K562 (cell line): ENCODE measurements around the gene TSEN54. TPM values are rescaled to one million over a fixed set of nuclear protein-coding genes. Genes with fewer than 3 reads are reported as not detected.

Source experiments
- ATAC-seq: fragments of 200-7000 bp; cut with Tn5 transposase; 3 replicates; pipeline ENCODE4 v1.9.1; 2020; ENCODE audit warnings: moderate library complexity
- BruUV-seq: library from RNA; stranded (reverse); fragments of 400-500 nt; replicated peaks from 2 replicates; lab custom pipeline; 2021; lab: Mats Ljungman, UMichigan
- CTCF ChIA-PET: fragments of 300-600 bp; formaldehyde crosslinking; extraction: SDS; loops from one replicate; lab custom pipeline; 2021; ENCODE audit warnings: low intra/inter-chr PET ratio; lab: Yijun Ruan, JAX
- POLR2A ChIA-PET: fragments of 300-600, 350-650 bp; sonication (Branson Sonifier 250); formaldehyde crosslinking; extraction: SDS; loops from one replicate; lab custom pipeline; 2021; ENCODE audit warnings: antibody characterized with exemption, inconsistent platforms; lab: Yijun Ruan, JAX
- DNase-seq, 4 experiments: peaks; one replicate each; pipeline versions ENCODE4 v3.0.0 to v3.0.0-alpha.2; 2011 to 2018; ENCODE audit warnings: low spot score in 3 of 4, mixed read lengths in 3 of 4; ENCODE audit errors: extremely low read depth in 1 of 4
- FAIRE-seq: peaks from 2 replicates; lab custom pipeline; 2011; peaks lifted over from hg19 to GRCh38; lab: Jason Lieb, UNC
- H2AFZ ChIP-seq: 2 replicates; pipeline ENCODE4 v1.6.0; 2011; ENCODE audit warnings: low read depth, low read length, control low read depth, inconsistent platforms
- H3K27ac ChIP-seq: fragments of 200-600 bp; 3 replicates; pipeline ENCODE4 v1.8.0; 2011; ENCODE audit warnings: low read depth, mild to moderate bottlenecking, control low read depth, inconsistent platforms, low read length, moderate library complexity, mixed read lengths; ENCODE audit errors: extremely low read depth
- H3K27me3 ChIP-seq, 2 experiments: fragments of 300-600 bp in 1 of 2; 2 replicates in 1 of 2; 3 replicates in 1 of 2; pipeline versions ENCODE4 v1.6.0 to v1.8.0; 2011; ENCODE audit warnings: inconsistent platforms in 2 of 2, low read length in 2 of 2, mild to moderate bottlenecking in 1 of 2, mixed read lengths in 1 of 2, moderate library complexity in 1 of 2; ENCODE audit not compliant: control insufficient read depth in 2 of 2, insufficient read depth in 2 of 2
- H3K36me3 ChIP-seq: fragments of 300-600 bp; 3 replicates; pipeline ENCODE4 v1.8.0; 2011; ENCODE audit warnings: mild to moderate bottlenecking, low read length, inconsistent platforms; ENCODE audit not compliant: control insufficient read depth, insufficient read depth
- H3K4me1 ChIP-seq, 2 experiments: fragments of 200-600 bp in 1 of 2; replicated peaks in 1 of 2; 2 replicates in 1 of 2; 3 replicates in 1 of 2; pipeline versions ENCODE4 v1.5.1 to v1.8.0; 2011; ENCODE audit warnings: inconsistent platforms in 2 of 2, low read length in 2 of 2, mild to moderate bottlenecking in 1 of 2, mixed read lengths in 1 of 2, moderate library complexity in 1 of 2; ENCODE audit not compliant: control insufficient read depth in 2 of 2, insufficient read depth in 2 of 2
- H3K4me2 ChIP-seq: 2 replicates; pipeline ENCODE4 v1.6.1; 2011; ENCODE audit warnings: low read length, control low read depth, inconsistent platforms, mixed read lengths; ENCODE audit not compliant: insufficient read depth
- H3K4me3 ChIP-seq: fragments of 200-600 bp; sonication (generic), shearing (Covaris generic); 2 replicates; pipeline ENCODE4 v1.5.1; 2016; ENCODE audit warnings: control low read depth, inconsistent platforms
- H3K79me2 ChIP-seq: fragments of 200-600 bp; 3 replicates; pipeline ENCODE4 v1.8.0; 2011; ENCODE audit warnings: low read length, inconsistent platforms; ENCODE audit not compliant: control insufficient read depth, insufficient read depth
- H3K9ac ChIP-seq, 2 experiments: 2 replicates each; pipeline versions ENCODE4 v1.6.0 to v1.6.1; 2011; ENCODE audit warnings: low read depth in 2 of 2, low read length in 2 of 2, control low read depth in 1 of 2, inconsistent platforms in 1 of 2, mild to moderate bottlenecking in 1 of 2, mixed read lengths in 1 of 2; ENCODE audit not compliant: insufficient read depth in 1 of 2
- H3K9me1 ChIP-seq: one replicate; pipeline ENCODE4 v1.6.0; 2011; ENCODE audit warnings: inconsistent platforms, mild to moderate bottlenecking, low read length, moderate library complexity; ENCODE audit not compliant: control insufficient read depth, insufficient read depth
- H3K9me3 ChIP-seq: replicated peaks from 2 replicates; pipeline ENCODE4 v1.5.1; 2011; ENCODE audit warnings: low read depth, low read length, inconsistent platforms; ENCODE audit not compliant: control insufficient read depth, insufficient read depth
- H4K20me1 ChIP-seq: replicated peaks from 2 replicates; pipeline ENCODE4 v1.6.1; 2011; ENCODE audit warnings: low read length, inconsistent platforms, mixed read lengths; ENCODE audit not compliant: control insufficient read depth, insufficient read depth
- BCOR ChIP-seq: fragments of 450-650 bp; IDR thresholded peaks from 2 replicates; pipeline ENCODE4 v1.6.1; 2016
- NFIC ChIP-seq: fragments of 450-650 bp; IDR thresholded peaks from 2 replicates; pipeline ENCODE4 v1.6.1; 2017; ENCODE audit warnings: mild to moderate bottlenecking, inconsistent platforms
- SMARCA5 ChIP-seq: fragments of 450-650 bp; IDR thresholded peaks from 2 replicates; pipeline ENCODE4 v1.6.1; 2016
- ZFP36 ChIP-seq: fragments of 150-350 bp; IDR thresholded peaks from 2 replicates; pipeline ENCODE4 v1.6.1; 2018; ENCODE audit warnings: low read length, low read depth; ENCODE audit not compliant: partially characterized antibody
- ZNF57 ChIP-seq: fragments of 450-650 bp; formaldehyde crosslinking; IDR thresholded peaks from 2 replicates; pipeline ENCODE4 v1.4.0; 2020; ENCODE audit warnings: mild to moderate bottlenecking, moderate library complexity
- WGBS: fragments of 100-300 bp; shearing (Covaris generic); methylation state at CpG from one replicate; pipeline ENCODE4 v1.1.6; 2016; ENCODE audit warnings: low coverage, mixed read lengths; ENCODE audit not compliant: insufficient coverage; ENCODE audit errors: missing lambda C conversion rate; 5-methylcytosine and 5-hydroxymethylcytosine counted together
- in situ Hi-C: fragments of 300-500 bp; cut with MboI; formaldehyde crosslinking; loops from 4 replicates; pipeline ENCODE4 v1.15.0; 2018; ENCODE audit warnings: inconsistent platforms, mixed read lengths
- intact Hi-C: fragments of 100-400 bp; cut with micrococcal nuclease; formaldehyde crosslinking; loops from 2 replicates; pipeline ENCODE4 v1.14.2; 2022
- polyA plus RNA-seq, 8 experiments: library from polyadenylated mRNA; depleted of rRNA in 4 of 8; stranded (reverse) in 5 of 8; unstranded in 3 of 8; fragments of >200 nt; fragmentation: Nextera tagmentation in 2 of 8; fragmentation: Illumina TruSeq in 1 of 8; extraction: Ambion mirVana in 2 of 8; extraction: Trizol in 1 of 8; gene quantifications; 2 replicates each; pipeline versions ENCODE4 v1.2.1 to v1.2.3, GENCODE V29; 2011 to 2014; ENCODE audit warnings: inconsistent platforms in 1 of 8, missing spikeins in 1 of 8
- total RNA-seq, 7 experiments: library from RNA; depleted of rRNA in 6 of 7; stranded (reverse); fragments of >200 nt in 6 of 7; fragmentation: Illumina TruSeq in 2 of 7; extraction: Trizol in 2 of 7; gene quantifications; 2 replicates each; pipeline versions ENCODE4 v1.2.1 to v1.2.3, GENCODE V29; 2011 to 2021; ENCODE audit warnings: low replicate concordance in 1 of 7
- TF ChIP-seq, protein P1 (sequence below): fragments of 450-650 bp; formaldehyde crosslinking; IDR thresholded peaks from 2 replicates; pipeline ENCODE4 v1.4.0; 2022; ENCODE audit warnings: missing genetic modification characterization
- TF ChIP-seq, protein P2 (sequence below): fragments of 200-800 bp; sonication (Bioruptor generic); IDR thresholded peaks from 2 replicates; pipeline ENCODE4 v1.6.1; 2017; ENCODE audit warnings: missing genetic modification characterization, missing compliant biosample characterization

Gene TSEN54
- total and polyA plus RNA-seq, 9 of the 15 experiments (the other 6 are each of a cell fraction or from before 2014, with no cell fraction given) = 5.9 to 64.3 (median 48.9) TPM

DNA sequence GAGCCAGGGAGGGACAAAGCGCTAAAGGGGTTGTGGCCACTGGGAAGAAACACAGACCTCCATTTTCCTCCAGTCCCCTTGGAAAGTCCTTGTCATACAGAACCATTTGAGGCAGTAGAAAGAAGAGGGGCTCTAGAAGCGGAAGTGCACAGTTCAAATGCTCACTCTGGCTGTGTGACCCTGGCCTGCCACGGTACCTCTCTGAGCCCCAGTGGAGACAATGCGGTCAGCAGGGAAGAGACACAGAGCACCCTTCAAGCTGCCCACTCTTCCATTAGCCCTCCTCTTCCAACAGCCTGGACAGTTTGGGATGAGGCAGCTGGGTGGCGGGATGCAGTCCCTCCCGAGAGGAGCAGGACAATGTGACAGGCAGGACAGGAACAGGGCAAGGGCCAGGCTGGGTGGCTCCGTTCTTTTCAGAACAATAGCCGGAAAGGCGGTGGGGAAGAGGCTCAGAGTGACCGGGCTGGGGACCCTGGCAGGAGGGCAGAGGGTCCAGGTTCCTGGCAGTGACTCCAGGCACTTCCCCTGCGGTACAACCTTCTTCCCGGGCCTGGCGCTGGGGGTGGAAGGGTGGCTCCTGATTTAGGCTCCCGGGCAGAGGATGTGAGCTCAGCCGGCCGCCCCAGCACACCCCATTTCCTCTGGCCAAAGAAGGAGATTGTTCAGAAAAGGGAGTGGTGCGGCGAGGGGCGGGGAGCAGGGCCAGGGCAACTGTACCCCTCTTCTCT lies 6.6 kb upstream of the TSEN54 start:
- H3K4me1 ChIP-seq = peaks cover 15 to 72% of the 10 kb centered on the region in 2 experiments
- FAIRE-seq = no peak
- WGBS = 89% methylated on average over 18 of the region's 19 CpGs
- no peak overlapping the region for H3K27ac ChIP-seq
- no peak overlapping the region for H2AFZ ChIP-seq
- in situ Hi-C loops = no loop called here
- TF ChIP-seq ZNF57 (CRISPR knock-in tag) = no peak
- TF ChIP-seq BCOR = peak; percentile 57
- TF ChIP-seq SMARCA5 = peak; percentile 39; the same call in 1 of the 2 replicates
- peak; percentile 75 for TF ChIP-seq ZFP36
- TF ChIP-seq, protein P1, sequence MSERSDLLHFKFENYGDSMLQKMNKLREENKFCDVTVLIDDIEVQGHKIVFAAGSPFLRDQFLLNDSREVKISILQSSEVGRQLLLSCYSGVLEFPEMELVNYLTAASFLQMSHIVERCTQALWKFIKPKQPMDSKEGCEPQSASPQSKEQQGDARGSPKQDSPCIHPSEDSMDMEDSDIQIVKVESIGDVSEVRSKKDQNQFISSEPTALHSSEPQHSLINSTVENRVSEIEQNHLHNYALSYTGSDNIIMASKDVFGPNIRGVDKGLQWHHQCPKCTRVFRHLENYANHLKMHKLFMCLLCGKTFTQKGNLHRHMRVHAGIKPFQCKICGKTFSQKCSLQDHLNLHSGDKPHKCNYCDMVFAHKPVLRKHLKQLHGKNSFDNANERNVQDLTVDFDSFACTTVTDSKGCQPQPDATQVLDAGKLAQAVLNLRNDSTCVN (CRISPR knock-in tag) = no peak
- TF ChIP-seq NFIC = 0 out of 2 replicates have a peak, but pooled peaks have one; percentile 2
- TF ChIP-seq, protein P2, sequence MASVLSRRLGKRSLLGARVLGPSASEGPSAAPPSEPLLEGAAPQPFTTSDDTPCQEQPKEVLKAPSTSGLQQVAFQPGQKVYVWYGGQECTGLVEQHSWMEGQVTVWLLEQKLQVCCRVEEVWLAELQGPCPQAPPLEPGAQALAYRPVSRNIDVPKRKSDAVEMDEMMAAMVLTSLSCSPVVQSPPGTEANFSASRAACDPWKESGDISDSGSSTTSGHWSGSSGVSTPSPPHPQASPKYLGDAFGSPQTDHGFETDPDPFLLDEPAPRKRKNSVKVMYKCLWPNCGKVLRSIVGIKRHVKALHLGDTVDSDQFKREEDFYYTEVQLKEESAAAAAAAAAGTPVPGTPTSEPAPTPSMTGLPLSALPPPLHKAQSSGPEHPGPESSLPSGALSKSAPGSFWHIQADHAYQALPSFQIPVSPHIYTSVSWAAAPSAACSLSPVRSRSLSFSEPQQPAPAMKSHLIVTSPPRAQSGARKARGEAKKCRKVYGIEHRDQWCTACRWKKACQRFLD (CRISPR knock-in tag) = no peak
- TF ChIP-seq, all 486 proteins: peak for 4
- intact Hi-C loops = no loop called here
- BruUV-seq = no TSS peak
- H3K4me2 ChIP-seq = no peak overlapping the region
- H3K27me3 ChIP-seq = no peaks in the 10 kb centered on the region
- no peaks in the 10 kb centered on the region for H3K9me1 ChIP-seq
- H3K9me3 ChIP-seq = no peaks in the 10 kb centered on the region
- H3K79me2 ChIP-seq = no peaks in the 10 kb centered on the region; the same call in 2 of the 3 replicates
- peaks cover 10% of the 10 kb centered on the region; the same call in 1 of the 3 replicates for H3K36me3 ChIP-seq
- DNase-seq (no peak), ATAC-seq (no peak)
- ChIA-PET CTCF (no interaction called here), POLR2A (interaction anchor here (2.1 kb wide), 1 partner anchor 11 kb away, joined by 9 read pairs; no protein-coding TSS in a partner anchor)
- H4K20me1 ChIP-seq = peaks cover 15% of the 10 kb centered on the region
- H3K9ac ChIP-seq = peak overlapping the region in 1 of 2 experiments; percentile 74; a peak in 2 of 4 replicates
- no peak overlapping the region for H3K4me3 ChIP-seq
